ENCODE measurements around the gene S100A10. TPM values are rescaled to one million over a fixed set of nuclear protein-coding genes. Genes with fewer than 3 reads are reported as not detected.

The S100A10 gene
- total RNA-seq, 1 experiment from 2014 or later = 161 TPM

DNA sequence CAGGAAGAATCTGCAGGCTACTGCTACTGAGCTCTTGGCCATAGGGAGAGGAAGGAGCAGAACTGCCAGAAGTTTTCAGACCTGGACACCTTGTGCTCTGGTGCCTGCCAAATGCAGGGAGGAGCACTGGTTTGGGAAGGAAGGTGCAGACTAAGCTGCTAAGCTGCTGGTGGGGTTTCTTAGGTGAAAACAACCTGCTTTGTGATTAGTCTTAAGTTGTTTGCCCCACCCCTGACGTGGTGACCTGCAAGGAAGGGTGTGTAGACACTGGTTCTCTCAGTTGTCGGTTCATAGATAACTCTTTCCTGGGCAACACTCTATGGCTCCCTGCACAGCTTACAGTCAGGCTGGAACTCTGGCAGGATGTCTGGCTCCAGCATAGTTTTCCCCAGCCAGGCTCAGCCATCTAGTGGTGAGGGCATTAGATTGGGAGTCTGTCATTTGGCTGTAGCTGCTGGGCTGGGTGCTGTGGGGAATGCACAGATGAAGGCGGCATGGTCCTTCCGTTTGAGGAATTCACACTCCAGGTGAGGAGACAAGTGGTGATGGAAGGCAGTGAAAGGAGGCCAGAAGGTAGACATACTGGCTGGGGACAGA, 10.3 kb upstream of the S100A10 start (continued):
- TF ChIP-seq RORB (CRISPR knock-in tag; IDR thresholded peaks at IDR 0.05) = no peak

DNA sequence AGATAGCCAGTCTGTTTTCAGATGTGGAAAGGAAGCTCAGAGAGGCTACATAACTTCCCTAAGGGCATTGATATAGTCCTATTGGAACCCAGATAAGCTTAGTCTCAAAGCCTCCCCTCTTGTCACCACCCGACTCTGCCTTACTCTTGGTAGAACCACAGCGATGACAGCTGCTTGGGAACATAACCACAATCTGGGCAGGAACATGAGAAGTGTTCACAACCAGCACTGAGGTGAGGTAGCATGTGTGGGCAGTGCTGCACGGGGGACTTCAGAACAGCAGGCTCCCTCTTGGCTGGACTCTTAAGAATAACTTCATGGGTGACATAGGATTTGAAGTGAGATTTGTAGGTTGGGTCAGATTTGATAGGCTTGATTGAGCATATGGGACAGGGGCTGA, 9.3 kb upstream of the S100A10 start:
- H3K4me1 Mint-ChIP-seq = peaks cover 18% of the 10 kb centered on the region
- POLR2A ChIA-PET = no interaction called here
- H3K36me3 Mint-ChIP-seq = no peaks in the 10 kb centered on the region
- ATAC-seq = no peak
- H3K27me3 Mint-ChIP-seq (ENCODE audit: low read depth) = peaks cover 4% of the 10 kb centered on the region
- TF ChIP-seq, protein P1, sequence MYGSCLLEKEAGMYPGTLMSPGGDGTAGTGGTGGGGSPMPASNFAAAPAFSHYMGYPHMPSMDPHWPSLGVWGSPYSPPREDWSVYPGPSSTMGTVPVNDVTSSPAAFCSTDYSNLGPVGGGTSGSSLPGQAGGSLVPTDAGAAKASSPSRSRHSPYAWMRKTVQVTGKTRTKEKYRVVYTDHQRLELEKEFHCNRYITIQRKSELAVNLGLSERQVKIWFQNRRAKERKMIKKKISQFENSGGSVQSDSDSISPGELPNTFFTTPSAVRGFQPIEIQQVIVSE (CRISPR knock-in tag; IDR thresholded peaks at IDR 0.05; ENCODE audit: borderline replicate concordance) = no peak
- TF ChIP-seq, protein P2, sequence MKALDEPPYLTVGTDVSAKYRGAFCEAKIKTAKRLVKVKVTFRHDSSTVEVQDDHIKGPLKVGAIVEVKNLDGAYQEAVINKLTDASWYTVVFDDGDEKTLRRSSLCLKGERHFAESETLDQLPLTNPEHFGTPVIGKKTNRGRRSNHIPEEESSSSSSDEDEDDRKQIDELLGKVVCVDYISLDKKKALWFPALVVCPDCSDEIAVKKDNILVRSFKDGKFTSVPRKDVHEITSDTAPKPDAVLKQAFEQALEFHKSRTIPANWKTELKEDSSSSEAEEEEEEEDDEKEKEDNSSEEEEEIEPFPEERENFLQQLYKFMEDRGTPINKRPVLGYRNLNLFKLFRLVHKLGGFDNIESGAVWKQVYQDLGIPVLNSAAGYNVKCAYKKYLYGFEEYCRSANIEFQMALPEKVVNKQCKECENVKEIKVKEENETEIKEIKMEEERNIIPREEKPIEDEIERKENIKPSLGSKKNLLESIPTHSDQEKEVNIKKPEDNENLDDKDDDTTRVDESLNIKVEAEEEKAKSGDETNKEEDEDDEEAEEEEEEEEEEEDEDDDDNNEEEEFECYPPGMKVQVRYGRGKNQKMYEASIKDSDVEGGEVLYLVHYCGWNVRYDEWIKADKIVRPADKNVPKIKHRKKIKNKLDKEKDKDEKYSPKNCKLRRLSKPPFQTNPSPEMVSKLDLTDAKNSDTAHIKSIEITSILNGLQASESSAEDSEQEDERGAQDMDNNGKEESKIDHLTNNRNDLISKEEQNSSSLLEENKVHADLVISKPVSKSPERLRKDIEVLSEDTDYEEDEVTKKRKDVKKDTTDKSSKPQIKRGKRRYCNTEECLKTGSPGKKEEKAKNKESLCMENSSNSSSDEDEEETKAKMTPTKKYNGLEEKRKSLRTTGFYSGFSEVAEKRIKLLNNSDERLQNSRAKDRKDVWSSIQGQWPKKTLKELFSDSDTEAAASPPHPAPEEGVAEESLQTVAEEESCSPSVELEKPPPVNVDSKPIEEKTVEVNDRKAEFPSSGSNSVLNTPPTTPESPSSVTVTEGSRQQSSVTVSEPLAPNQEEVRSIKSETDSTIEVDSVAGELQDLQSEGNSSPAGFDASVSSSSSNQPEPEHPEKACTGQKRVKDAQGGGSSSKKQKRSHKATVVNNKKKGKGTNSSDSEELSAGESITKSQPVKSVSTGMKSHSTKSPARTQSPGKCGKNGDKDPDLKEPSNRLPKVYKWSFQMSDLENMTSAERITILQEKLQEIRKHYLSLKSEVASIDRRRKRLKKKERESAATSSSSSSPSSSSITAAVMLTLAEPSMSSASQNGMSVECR (CRISPR knock-in tag; IDR thresholded peaks at IDR 0.05; ENCODE audit: borderline replicate concordance) = no peak
- TF ChIP-seq NR1H2 (CRISPR knock-in tag; IDR thresholded peaks at IDR 0.05) (no peak), JAZF1 (CRISPR knock-in tag; IDR thresholded peaks at IDR 0.05) (no peak), NFYB (CRISPR knock-in tag; conservative IDR thresholded peaks at IDR 0.05; ENCODE audit: low read depth) (no peak), SMAD4 (CRISPR knock-in tag; IDR thresholded peaks at IDR 0.05) (no peak), NR2C2 (CRISPR knock-in tag; IDR thresholded peaks at IDR 0.05) (no peak), GTF2I (CRISPR knock-in tag; conservative IDR thresholded peaks at IDR 0.05) (no peak), FOXJ3 (CRISPR knock-in tag; IDR thresholded peaks at IDR 0.05; ENCODE audit: borderline replicate concordance) (no peak), TP53 (CRISPR knock-in tag; IDR thresholded peaks at IDR 0.05) (no peak), SP1 (CRISPR knock-in tag; conservative IDR thresholded peaks at IDR 0.05) (no peak)
- TF ChIP-seq, protein P3, sequence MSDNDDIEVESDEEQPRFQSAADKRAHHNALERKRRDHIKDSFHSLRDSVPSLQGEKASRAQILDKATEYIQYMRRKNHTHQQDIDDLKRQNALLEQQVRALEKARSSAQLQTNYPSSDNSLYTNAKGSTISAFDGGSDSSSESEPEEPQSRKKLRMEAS (CRISPR knock-in tag; IDR thresholded peaks at IDR 0.05) = no peak
- TF ChIP-seq, protein P4, sequence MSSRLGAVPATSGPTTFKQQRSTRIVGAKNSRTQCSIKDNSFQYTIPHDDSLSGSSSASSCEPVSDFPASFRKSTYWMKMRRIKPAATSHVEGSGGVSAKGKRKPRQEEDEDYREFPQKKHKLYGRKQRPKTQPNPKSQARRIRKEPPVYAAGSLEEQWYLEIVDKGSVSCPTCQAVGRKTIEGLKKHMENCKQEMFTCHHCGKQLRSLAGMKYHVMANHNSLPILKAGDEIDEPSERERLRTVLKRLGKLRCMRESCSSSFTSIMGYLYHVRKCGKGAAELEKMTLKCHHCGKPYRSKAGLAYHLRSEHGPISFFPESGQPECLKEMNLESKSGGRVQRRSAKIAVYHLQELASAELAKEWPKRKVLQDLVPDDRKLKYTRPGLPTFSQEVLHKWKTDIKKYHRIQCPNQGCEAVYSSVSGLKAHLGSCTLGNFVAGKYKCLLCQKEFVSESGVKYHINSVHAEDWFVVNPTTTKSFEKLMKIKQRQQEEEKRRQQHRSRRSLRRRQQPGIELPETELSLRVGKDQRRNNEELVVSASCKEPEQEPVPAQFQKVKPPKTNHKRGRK (CRISPR knock-in tag; IDR thresholded peaks at IDR 0.05; ENCODE audit: borderline replicate concordance) = no peak
- CTCF ChIA-PET = interaction anchor here (1.2 to 7.9 kb wide), 7 partner anchors 12 to 166 kb away, joined by 3 to 293 read pairs (median 83); partner anchors contain the start of genes S100A10 and S100A11
- H3K4me3 Mint-ChIP-seq = no peak overlapping the region
- no peak for DNase-seq (ENCODE audit: low spot score)
- H3K27ac Mint-ChIP-seq = no peak overlapping the region
- no peaks in the 10 kb centered on the region for H3K9me3 Mint-ChIP-seq

DNA sequence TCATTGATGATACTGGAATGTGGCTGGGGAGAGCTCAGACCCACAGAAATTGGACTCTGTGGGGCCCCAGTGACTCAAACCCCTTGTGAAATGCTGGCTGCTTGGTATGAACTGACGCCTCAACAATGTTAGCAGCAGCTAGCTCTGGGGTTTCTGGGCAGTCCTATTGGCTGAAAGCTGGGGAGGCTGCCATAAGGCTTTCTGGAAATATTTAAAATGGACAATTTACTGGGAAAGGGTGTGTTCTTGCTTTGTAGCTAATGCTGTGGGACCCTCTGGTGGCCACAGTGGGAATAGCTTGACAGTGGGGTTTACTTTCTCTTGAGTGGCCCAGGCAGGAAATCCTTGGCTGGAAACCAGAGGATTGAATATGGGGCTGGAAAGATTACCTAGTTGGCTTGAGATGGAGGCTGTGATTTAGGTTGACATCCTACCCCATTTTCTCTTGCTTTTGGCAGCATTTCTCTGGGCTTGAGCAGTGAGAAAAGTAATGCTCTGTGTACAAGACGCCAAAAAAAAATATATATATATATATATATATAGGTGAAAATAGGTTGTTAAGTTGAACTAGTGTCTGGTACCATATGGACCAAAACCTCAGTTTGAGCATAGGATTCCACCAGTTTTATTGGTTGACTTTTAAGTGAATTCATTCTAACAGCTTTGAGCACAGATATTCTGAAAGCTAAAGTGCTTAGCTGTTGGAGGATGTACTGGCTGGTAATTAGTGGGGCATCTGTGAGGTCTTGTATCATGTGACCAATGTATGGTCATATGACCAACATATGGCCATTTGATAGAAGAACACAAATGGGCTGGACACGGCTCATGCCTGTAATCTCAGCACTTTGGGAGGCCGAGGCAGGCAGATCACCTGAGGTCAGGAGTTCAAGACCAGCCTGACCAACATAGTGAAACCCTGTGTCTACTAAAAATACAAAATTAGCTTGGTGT, 8.2 kb upstream of the S100A10 start:
- ATAC-seq = peak; percentile 67
- no peaks in the 10 kb centered on the region for H3K36me3 Mint-ChIP-seq
- H3K27me3 Mint-ChIP-seq (ENCODE audit: low read depth) = peaks cover 4% of the 10 kb centered on the region
- DNase-seq (ENCODE audit: low spot score) = peak; percentile 89
- H3K9me3 Mint-ChIP-seq = no peaks in the 10 kb centered on the region
- ChIA-PET POLR2A (interaction anchor here (0.5 to 0.9 kb wide), 2 partner anchors 34 to 117 kb away, joined by 3 to 4 read pairs; no protein-coding TSS in a partner anchor), CTCF (interaction anchor here (0.5 to 7.9 kb wide), 60 partner anchors 8 to 582 kb away, joined by 3 to 293 read pairs (median 4); partner anchors contain the start of genes C2CD4D, MRPL9, S100A10 and S100A11)
- peaks cover 18% of the 10 kb centered on the region for H3K4me1 Mint-ChIP-seq
- H3K27ac Mint-ChIP-seq = no peak overlapping the region
- no peak overlapping the region for H3K4me3 Mint-ChIP-seq
- TF ChIP-seq, protein P5, sequence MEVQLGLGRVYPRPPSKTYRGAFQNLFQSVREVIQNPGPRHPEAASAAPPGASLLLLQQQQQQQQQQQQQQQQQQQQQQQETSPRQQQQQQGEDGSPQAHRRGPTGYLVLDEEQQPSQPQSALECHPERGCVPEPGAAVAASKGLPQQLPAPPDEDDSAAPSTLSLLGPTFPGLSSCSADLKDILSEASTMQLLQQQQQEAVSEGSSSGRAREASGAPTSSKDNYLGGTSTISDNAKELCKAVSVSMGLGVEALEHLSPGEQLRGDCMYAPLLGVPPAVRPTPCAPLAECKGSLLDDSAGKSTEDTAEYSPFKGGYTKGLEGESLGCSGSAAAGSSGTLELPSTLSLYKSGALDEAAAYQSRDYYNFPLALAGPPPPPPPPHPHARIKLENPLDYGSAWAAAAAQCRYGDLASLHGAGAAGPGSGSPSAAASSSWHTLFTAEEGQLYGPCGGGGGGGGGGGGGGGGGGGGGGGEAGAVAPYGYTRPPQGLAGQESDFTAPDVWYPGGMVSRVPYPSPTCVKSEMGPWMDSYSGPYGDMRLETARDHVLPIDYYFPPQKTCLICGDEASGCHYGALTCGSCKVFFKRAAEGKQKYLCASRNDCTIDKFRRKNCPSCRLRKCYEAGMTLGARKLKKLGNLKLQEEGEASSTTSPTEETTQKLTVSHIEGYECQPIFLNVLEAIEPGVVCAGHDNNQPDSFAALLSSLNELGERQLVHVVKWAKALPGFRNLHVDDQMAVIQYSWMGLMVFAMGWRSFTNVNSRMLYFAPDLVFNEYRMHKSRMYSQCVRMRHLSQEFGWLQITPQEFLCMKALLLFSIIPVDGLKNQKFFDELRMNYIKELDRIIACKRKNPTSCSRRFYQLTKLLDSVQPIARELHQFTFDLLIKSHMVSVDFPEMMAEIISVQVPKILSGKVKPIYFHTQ (CRISPR knock-in tag; IDR thresholded peaks at IDR 0.05) = no peak
- TF ChIP-seq MXD4 (CRISPR knock-in tag; IDR thresholded peaks at IDR 0.05; ENCODE audit: borderline replicate concordance) (no peak), FOXK1 (CRISPR knock-in tag; IDR thresholded peaks at IDR 0.05) (no peak)
- TF ChIP-seq, protein P6, sequence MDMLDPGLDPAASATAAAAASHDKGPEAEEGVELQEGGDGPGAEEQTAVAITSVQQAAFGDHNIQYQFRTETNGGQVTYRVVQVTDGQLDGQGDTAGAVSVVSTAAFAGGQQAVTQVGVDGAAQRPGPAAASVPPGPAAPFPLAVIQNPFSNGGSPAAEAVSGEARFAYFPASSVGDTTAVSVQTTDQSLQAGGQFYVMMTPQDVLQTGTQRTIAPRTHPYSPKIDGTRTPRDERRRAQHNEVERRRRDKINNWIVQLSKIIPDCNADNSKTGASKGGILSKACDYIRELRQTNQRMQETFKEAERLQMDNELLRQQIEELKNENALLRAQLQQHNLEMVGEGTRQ (CRISPR knock-in tag; IDR thresholded peaks at IDR 0.05) = peak; percentile 42; the same call in 1 of the 2 replicates

All from WTC11 (cell line).